Gastroesophageal sphincter (tissue), 2 donors: ENCODE measurements around the gene PTPRD.

Experiments
- EP300 ChIP-seq: sonication (generic); formaldehyde crosslinking; IDR thresholded peaks from one replicate; pipeline ENCODE4 v1.6.1; 2017; ENCODE audit warnings: antibody characterized with exemption, mild to moderate bottlenecking
- POLR2AphosphoS5 ChIP-seq: sonication (generic); formaldehyde crosslinking; IDR thresholded peaks from one replicate; pipeline ENCODE4 v1.6.1; 2017; ENCODE audit warnings: antibody characterized with exemption

GRCh38 chr9:9961934-9962333 lies 650.9 kb downstream of the PTPRD start:
- TF ChIP-seq POLR2AphosphoS5, result no peak
- no peak for TF ChIP-seq EP300
